ENCODE results near the gene HOXB2.

DNA sequence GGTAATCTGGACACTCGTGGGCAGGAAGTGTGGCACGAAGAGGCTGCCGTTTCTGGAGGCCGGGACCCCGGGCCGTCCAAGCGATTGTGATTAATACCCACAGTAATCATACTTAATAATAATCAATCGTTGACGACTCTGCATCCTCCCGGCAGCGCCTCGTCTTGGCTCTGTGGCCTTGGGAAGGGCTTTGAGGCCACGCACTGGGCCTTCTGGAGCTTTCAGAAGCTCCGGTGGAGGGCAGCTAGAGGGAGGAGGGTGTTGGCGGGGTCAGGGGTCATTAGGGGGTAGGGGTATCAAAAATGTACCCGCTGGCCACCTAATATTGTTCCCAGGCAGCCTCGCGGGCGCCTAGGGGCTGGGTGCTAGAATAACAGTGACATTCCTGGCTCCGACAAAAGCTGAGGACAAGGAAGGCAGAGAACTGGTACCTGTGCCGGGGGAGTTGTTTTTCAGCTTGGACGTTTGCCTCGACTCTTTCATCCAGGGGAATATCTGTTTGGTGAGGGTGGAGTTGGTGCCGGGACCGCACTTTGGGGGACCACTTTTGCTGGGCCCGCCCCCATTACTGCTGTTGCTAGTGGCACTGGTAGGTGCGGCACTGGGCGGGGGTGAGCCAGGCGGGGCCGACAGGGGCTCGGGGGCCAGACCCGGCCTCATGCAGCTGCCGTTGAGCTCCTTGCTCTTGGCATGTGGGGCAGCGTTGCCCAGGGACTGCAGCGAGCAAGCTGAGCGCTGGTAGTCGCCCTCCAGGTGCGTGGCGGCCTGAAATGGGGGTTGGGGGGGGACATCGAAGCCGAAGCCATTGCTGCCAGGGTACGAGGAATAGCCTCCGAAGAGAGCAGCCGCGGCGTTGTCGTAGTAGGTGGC, 6.9 kb upstream of the HOXB2 start:
- TF ChIP-seq, protein P1, sequence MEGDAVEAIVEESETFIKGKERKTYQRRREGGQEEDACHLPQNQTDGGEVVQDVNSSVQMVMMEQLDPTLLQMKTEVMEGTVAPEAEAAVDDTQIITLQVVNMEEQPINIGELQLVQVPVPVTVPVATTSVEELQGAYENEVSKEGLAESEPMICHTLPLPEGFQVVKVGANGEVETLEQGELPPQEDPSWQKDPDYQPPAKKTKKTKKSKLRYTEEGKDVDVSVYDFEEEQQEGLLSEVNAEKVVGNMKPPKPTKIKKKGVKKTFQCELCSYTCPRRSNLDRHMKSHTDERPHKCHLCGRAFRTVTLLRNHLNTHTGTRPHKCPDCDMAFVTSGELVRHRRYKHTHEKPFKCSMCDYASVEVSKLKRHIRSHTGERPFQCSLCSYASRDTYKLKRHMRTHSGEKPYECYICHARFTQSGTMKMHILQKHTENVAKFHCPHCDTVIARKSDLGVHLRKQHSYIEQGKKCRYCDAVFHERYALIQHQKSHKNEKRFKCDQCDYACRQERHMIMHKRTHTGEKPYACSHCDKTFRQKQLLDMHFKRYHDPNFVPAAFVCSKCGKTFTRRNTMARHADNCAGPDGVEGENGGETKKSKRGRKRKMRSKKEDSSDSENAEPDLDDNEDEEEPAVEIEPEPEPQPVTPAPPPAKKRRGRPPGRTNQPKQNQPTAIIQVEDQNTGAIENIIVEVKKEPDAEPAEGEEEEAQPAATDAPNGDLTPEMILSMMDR (IDR thresholded peaks at IDR 0.05) = no peak
- no peak for TF ChIP-seq POLR2A (IDR thresholded peaks at IDR 0.05)

Data from right lobe of liver (tissue), 4 donors.